Transverse colon (tissue), 3 donors: Measurements from ENCODE around the gene NLRP12.

Source experiments
- CTCF ChIP-seq, 5 experiments: fragments of 200-600 bp in 3 of 5; fragments of 450-650 bp in 2 of 5; sonication (generic) in 3 of 5; IDR thresholded peaks; 1 replicate in 2 of 5; 2 replicates in 3 of 5; pipeline ENCODE4 v1.5.1; 2016 to 2017; ENCODE audit warnings: antibody characterized with exemption in 5 of 5, inconsistent platforms in 3 of 5, mild to moderate bottlenecking in 2 of 5, moderate library complexity in 1 of 5
- EP300 ChIP-seq: sonication (generic); formaldehyde crosslinking; IDR thresholded peaks from one replicate; pipeline ENCODE4 v1.6.1; 2017; ENCODE audit warnings: antibody characterized with exemption, low read depth
- POLR2A ChIP-seq: fragments of 450-650 bp; IDR thresholded peaks from one replicate; pipeline ENCODE4 v1.6.1; 2016; ENCODE audit warnings: antibody characterized with exemption, mild to moderate bottlenecking, moderate library complexity

DNA sequence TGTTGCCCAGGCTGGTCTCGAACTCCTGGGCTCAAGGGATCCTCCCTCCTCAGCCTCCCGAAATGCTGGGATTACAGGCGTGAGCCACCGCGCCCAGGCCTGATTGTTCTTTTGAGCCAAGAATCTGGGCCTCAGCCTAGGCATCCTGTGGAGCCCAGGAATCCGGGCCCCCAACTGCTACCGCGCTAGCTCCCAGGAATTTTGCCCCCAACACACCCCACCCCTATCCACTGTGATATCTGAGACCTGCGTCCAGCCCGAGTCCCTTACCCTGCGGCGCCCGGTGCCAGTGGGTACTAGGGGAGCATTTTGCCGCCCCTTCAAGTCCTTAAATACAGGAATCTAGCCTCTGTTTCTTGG lies 42.7 kb upstream of the NLRP12 start:
- TF ChIP-seq CTCF (IDR thresholded peaks at IDR 0.05) = no peak
- no peak for TF ChIP-seq POLR2A
- no peak for TF ChIP-seq EP300
